PC-3 (cell line): ENCODE results near the gene GCHFR.

Experiments used
- EZH2 ChIP-seq: fragments of 300-600 bp; sonication (generic); IDR thresholded peaks from one replicate; pipeline ENCODE4 v1.6.1; 2017; ENCODE audit warnings: antibody characterized with exemption, mild to moderate bottlenecking, low read length; ENCODE audit not compliant: unreplicated experiment
- EZH2phosphoT487 ChIP-seq: fragments of 300-600 bp; sonication (generic); IDR thresholded peaks from 2 replicates; pipeline ENCODE4 v1.6.1; 2018; ENCODE audit warnings: mild to moderate bottlenecking, antibody characterized with exemption, low read length, borderline replicate concordance
- TF ChIP-seq, protein P1 (sequence below): fragments of 300-600 bp; sonication (generic); conservative IDR thresholded peaks from 2 replicates; pipeline ENCODE4 v1.5.1; 2017; ENCODE audit warnings: antibody characterized with exemption, low read depth, mild to moderate bottlenecking, low read length

DNA sequence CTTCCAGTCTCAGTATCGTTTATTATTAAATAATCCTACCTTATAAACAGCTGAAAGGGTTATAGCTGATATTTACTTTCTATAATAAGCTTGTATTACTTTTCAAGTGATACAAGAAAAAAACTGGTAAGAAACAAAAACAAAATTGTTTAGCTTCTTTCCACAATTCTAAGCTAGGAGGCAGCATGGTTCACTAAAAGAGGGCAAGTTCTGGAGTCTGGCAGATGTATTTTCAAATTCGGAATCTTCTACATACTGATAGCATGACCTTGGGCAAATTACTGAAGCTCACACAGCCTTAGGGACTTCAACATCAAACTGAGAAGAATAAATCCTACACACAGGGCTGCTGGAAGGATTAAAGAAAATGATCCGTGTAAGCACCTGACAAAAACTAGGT lies 21.3 kb downstream of the GCHFR start:
- TF ChIP-seq, protein P1, sequence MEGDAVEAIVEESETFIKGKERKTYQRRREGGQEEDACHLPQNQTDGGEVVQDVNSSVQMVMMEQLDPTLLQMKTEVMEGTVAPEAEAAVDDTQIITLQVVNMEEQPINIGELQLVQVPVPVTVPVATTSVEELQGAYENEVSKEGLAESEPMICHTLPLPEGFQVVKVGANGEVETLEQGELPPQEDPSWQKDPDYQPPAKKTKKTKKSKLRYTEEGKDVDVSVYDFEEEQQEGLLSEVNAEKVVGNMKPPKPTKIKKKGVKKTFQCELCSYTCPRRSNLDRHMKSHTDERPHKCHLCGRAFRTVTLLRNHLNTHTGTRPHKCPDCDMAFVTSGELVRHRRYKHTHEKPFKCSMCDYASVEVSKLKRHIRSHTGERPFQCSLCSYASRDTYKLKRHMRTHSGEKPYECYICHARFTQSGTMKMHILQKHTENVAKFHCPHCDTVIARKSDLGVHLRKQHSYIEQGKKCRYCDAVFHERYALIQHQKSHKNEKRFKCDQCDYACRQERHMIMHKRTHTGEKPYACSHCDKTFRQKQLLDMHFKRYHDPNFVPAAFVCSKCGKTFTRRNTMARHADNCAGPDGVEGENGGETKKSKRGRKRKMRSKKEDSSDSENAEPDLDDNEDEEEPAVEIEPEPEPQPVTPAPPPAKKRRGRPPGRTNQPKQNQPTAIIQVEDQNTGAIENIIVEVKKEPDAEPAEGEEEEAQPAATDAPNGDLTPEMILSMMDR: peak; percentile 65
- no peak for TF ChIP-seq EZH2phosphoT487
- no peak for TF ChIP-seq EZH2
